ENCODE data around the gene EVA1C.

GRCh38 chr21:32412162-32413014 is at the start of gene EVA1C:
- no peak for TF ChIP-seq ZNF133 (CRISPR knock-in tag; IDR thresholded peaks at IDR 0.05)
- TF ChIP-seq, protein P1, sequence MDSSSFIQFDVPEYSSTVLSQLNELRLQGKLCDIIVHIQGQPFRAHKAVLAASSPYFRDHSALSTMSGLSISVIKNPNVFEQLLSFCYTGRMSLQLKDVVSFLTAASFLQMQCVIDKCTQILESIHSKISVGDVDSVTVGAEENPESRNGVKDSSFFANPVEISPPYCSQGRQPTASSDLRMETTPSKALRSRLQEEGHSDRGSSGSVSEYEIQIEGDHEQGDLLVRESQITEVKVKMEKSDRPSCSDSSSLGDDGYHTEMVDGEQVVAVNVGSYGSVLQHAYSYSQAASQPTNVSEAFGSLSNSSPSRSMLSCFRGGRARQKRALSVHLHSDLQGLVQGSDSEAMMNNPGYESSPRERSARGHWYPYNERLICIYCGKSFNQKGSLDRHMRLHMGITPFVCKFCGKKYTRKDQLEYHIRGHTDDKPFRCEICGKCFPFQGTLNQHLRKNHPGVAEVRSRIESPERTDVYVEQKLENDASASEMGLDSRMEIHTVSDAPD (CRISPR knock-in tag; IDR thresholded peaks at IDR 0.05) = no peak
- no peak for TF ChIP-seq EZH2 (IDR thresholded peaks at IDR 0.05; ENCODE audit: borderline replicate concordance, low read depth, low read length)
- TF ChIP-seq CBFB (CRISPR knock-in tag; IDR thresholded peaks at IDR 0.05) = no peak
- no peak for TF ChIP-seq ILK (tag; IDR thresholded peaks at IDR 0.05; ENCODE audit: borderline replicate concordance, low read depth)
- TF ChIP-seq ZNF551 (CRISPR knock-in tag; IDR thresholded peaks at IDR 0.05) = no peak
- TF ChIP-seq, protein P2, sequence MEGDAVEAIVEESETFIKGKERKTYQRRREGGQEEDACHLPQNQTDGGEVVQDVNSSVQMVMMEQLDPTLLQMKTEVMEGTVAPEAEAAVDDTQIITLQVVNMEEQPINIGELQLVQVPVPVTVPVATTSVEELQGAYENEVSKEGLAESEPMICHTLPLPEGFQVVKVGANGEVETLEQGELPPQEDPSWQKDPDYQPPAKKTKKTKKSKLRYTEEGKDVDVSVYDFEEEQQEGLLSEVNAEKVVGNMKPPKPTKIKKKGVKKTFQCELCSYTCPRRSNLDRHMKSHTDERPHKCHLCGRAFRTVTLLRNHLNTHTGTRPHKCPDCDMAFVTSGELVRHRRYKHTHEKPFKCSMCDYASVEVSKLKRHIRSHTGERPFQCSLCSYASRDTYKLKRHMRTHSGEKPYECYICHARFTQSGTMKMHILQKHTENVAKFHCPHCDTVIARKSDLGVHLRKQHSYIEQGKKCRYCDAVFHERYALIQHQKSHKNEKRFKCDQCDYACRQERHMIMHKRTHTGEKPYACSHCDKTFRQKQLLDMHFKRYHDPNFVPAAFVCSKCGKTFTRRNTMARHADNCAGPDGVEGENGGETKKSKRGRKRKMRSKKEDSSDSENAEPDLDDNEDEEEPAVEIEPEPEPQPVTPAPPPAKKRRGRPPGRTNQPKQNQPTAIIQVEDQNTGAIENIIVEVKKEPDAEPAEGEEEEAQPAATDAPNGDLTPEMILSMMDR (IDR thresholded peaks at IDR 0.05 in 2 of 3, conservative IDR thresholded peaks at IDR 0.05 in 1 of 3; ENCODE audit: insufficient read depth in 2 of 3, low read depth in 1 of 3, low read length in 3 of 3) = no peak
- TF ChIP-seq, protein P3, sequence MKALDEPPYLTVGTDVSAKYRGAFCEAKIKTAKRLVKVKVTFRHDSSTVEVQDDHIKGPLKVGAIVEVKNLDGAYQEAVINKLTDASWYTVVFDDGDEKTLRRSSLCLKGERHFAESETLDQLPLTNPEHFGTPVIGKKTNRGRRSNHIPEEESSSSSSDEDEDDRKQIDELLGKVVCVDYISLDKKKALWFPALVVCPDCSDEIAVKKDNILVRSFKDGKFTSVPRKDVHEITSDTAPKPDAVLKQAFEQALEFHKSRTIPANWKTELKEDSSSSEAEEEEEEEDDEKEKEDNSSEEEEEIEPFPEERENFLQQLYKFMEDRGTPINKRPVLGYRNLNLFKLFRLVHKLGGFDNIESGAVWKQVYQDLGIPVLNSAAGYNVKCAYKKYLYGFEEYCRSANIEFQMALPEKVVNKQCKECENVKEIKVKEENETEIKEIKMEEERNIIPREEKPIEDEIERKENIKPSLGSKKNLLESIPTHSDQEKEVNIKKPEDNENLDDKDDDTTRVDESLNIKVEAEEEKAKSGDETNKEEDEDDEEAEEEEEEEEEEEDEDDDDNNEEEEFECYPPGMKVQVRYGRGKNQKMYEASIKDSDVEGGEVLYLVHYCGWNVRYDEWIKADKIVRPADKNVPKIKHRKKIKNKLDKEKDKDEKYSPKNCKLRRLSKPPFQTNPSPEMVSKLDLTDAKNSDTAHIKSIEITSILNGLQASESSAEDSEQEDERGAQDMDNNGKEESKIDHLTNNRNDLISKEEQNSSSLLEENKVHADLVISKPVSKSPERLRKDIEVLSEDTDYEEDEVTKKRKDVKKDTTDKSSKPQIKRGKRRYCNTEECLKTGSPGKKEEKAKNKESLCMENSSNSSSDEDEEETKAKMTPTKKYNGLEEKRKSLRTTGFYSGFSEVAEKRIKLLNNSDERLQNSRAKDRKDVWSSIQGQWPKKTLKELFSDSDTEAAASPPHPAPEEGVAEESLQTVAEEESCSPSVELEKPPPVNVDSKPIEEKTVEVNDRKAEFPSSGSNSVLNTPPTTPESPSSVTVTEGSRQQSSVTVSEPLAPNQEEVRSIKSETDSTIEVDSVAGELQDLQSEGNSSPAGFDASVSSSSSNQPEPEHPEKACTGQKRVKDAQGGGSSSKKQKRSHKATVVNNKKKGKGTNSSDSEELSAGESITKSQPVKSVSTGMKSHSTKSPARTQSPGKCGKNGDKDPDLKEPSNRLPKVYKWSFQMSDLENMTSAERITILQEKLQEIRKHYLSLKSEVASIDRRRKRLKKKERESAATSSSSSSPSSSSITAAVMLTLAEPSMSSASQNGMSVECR (CRISPR knock-in tag; IDR thresholded peaks at IDR 0.05) = no peak
